Measurements from ENCODE around the gene ALDH3B2.
"Not testable (repeated sequence)": the region's sequence is repeated elsewhere in the genome, so short reads cannot be mapped to it uniquely, and the experiment has no call there.

DNA sequence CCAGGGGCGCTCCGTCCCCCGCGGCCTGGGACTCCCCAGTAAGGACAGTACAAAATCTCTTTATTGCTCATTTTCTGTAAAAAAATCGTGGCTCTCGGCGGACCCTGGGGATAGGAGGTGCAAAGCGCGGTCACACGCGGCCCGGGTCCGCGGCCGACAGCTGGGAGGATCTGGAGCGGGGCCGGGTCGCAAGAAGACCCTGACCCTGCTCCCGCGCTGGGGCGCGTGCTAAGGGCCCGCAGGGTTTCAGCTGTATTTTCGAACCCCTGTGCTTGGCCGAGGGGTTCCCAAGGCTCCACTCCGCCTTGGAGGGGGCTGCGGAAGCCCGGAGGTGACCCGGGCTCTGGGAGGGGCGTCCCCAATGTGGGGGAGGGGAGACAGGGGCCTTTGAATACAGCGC is 36.8 kb upstream of the ALDH3B2 start:
- TF ChIP-seq, protein P1, sequence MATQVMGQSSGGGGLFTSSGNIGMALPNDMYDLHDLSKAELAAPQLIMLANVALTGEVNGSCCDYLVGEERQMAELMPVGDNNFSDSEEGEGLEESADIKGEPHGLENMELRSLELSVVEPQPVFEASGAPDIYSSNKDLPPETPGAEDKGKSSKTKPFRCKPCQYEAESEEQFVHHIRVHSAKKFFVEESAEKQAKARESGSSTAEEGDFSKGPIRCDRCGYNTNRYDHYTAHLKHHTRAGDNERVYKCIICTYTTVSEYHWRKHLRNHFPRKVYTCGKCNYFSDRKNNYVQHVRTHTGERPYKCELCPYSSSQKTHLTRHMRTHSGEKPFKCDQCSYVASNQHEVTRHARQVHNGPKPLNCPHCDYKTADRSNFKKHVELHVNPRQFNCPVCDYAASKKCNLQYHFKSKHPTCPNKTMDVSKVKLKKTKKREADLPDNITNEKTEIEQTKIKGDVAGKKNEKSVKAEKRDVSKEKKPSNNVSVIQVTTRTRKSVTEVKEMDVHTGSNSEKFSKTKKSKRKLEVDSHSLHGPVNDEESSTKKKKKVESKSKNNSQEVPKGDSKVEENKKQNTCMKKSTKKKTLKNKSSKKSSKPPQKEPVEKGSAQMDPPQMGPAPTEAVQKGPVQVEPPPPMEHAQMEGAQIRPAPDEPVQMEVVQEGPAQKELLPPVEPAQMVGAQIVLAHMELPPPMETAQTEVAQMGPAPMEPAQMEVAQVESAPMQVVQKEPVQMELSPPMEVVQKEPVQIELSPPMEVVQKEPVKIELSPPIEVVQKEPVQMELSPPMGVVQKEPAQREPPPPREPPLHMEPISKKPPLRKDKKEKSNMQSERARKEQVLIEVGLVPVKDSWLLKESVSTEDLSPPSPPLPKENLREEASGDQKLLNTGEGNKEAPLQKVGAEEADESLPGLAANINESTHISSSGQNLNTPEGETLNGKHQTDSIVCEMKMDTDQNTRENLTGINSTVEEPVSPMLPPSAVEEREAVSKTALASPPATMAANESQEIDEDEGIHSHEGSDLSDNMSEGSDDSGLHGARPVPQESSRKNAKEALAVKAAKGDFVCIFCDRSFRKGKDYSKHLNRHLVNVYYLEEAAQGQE (IDR thresholded peaks at IDR 0.05; ENCODE audit: insufficient read depth in 1 of 2, low read depth in 2 of 2, low read length in 1 of 2): not testable (repeated sequence)
- TF ChIP-seq TCF7L2 (IDR thresholded peaks at IDR 0.05; ENCODE audit: low read depth, low read length); POLR2AphosphoS5 (IDR thresholded peaks at IDR 0.05; ENCODE audit: low read depth, low read length); SIN3A (IDR thresholded peaks at IDR 0.05; ENCODE audit: borderline replicate concordance, insufficient read depth, low read depth, low read length): not testable (repeated sequence)
- TF ChIP-seq, protein P2, sequence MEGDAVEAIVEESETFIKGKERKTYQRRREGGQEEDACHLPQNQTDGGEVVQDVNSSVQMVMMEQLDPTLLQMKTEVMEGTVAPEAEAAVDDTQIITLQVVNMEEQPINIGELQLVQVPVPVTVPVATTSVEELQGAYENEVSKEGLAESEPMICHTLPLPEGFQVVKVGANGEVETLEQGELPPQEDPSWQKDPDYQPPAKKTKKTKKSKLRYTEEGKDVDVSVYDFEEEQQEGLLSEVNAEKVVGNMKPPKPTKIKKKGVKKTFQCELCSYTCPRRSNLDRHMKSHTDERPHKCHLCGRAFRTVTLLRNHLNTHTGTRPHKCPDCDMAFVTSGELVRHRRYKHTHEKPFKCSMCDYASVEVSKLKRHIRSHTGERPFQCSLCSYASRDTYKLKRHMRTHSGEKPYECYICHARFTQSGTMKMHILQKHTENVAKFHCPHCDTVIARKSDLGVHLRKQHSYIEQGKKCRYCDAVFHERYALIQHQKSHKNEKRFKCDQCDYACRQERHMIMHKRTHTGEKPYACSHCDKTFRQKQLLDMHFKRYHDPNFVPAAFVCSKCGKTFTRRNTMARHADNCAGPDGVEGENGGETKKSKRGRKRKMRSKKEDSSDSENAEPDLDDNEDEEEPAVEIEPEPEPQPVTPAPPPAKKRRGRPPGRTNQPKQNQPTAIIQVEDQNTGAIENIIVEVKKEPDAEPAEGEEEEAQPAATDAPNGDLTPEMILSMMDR (IDR thresholded peaks at IDR 0.05): not testable (repeated sequence)

Measured in Panc1 (cell line).